Neural crest cell (in vitro differentiated cells): ENCODE measurements around the gene KNDC1. TPM values are rescaled to one million over a fixed set of nuclear protein-coding genes. Genes with fewer than 3 reads are reported as not detected.

Source experiments
- DNase-seq: peaks from one replicate; pipeline ENCODE4 v3.0.0; 2021; ENCODE audit warnings: low read depth, mixed read lengths, low spot score
- H3K27ac Mint-ChIP-seq: one replicate; pipeline ENCODE4 v1.8.0; 2021; ENCODE audit warnings: mild to moderate bottlenecking, mixed read lengths; ENCODE audit not compliant: unreplicated experiment
- H3K27me3 Mint-ChIP-seq: 2 replicates; pipeline ENCODE4 v1.8.0; 2021; ENCODE audit warnings: low read depth, mild to moderate bottlenecking, mixed read lengths
- H3K36me3 Mint-ChIP-seq: 2 replicates; pipeline ENCODE4 v1.8.0; 2021; ENCODE audit warnings: low read depth, mild to moderate bottlenecking, mixed read lengths
- H3K4me1 Mint-ChIP-seq: 2 replicates; pipeline ENCODE4 v1.8.0; 2021; ENCODE audit warnings: mixed read lengths
- H3K4me3 Mint-ChIP-seq: one replicate; pipeline ENCODE4 v1.8.0; 2021; ENCODE audit warnings: mild to moderate bottlenecking, mixed read lengths
- H3K9me3 Mint-ChIP-seq: 2 replicates; pipeline ENCODE4 v1.8.0; 2021; ENCODE audit warnings: mixed read lengths
- CTCF ChIP-seq: fragments of 200-600 bp; sonication (generic); conservative IDR thresholded peaks from 2 replicates; pipeline ENCODE4 v1.5.0; 2021; ENCODE audit warnings: antibody characterized with exemption, mild to moderate bottlenecking
- total RNA-seq: library from RNA; stranded (reverse); gene quantifications from 2 replicates; pipeline ENCODE4 v1.2.1, GENCODE V29; 2021

The KNDC1 gene
- total RNA-seq, 1 donor from 2014 or later, result 5.5 TPM

- no peaks in the 10 kb centered on the region for H3K4me1 Mint-ChIP-seq
- H3K4me3 Mint-ChIP-seq, result no peak within 1 kb of the TSS
- TF ChIP-seq CTCF, result no peak
- H3K27ac Mint-ChIP-seq, result no peak within 1 kb of the TSS
- H3K36me3 Mint-ChIP-seq, result no peaks in the 10 kb centered on the region
- peaks cover 83% of the 10 kb centered on the region for H3K27me3 Mint-ChIP-seq
- no peaks in the 10 kb centered on the region for H3K9me3 Mint-ChIP-seq
- DNase-seq, result no peak
These were observed 77.8 kb downstream of the KNDC1 start, which contains the start of gene VENTX for GRCh38 chr10:133237588-133238465. TSS of gene VENTX (plus strand) at chr10:133237855. CDS start at chr10:133237915, 60 bp downstream.

GRCh38 chr10:133238466-133238804 lies 78.4 kb downstream of the KNDC1 start:
- Mint-ChIP-seq H3K4me1 (peaks cover 4% of the 10 kb centered on the region), H3K9me3 (no peaks in the 10 kb centered on the region), H3K4me3 (no peak overlapping the region), H3K36me3 (no peaks in the 10 kb centered on the region), H3K27ac (no peak overlapping the region), H3K27me3 (peaks cover 82% of the 10 kb centered on the region)
- DNase-seq, result no peak
- no peak for TF ChIP-seq CTCF

GRCh38 chr10:133239990-133240389 lies 80.0 kb downstream of the KNDC1 start:
- Mint-ChIP-seq H3K4me3 (no peak overlapping the region), H3K9me3 (no peaks in the 10 kb centered on the region), H3K4me1 (peaks cover 4% of the 10 kb centered on the region), H3K36me3 (no peaks in the 10 kb centered on the region), H3K27ac (no peak overlapping the region), H3K27me3 (peaks cover 68% of the 10 kb centered on the region)
- TF ChIP-seq CTCF, result no peak
- no peak for DNase-seq

GRCh38 chr10:133241501-133242205 lies 81.6 kb downstream of the KNDC1 start:
- Mint-ChIP-seq H3K36me3 (no peaks in the 10 kb centered on the region), H3K9me3 (no peaks in the 10 kb centered on the region), H3K4me1 (peaks cover 4% of the 10 kb centered on the region), H3K27me3 (peaks cover 60% of the 10 kb centered on the region), H3K4me3 (no peak overlapping the region), H3K27ac (no peak overlapping the region)
- no peak for DNase-seq
- no peak for TF ChIP-seq CTCF

GRCh38 chr10:133242611-133243356 lies 82.8 kb downstream of the KNDC1 start:
- peak overlapping the region; percentile 25 for H3K27ac Mint-ChIP-seq
- H3K36me3 Mint-ChIP-seq, result no peaks in the 10 kb centered on the region
- TF ChIP-seq CTCF, result no peak
- peaks cover 4% of the 10 kb centered on the region for H3K4me1 Mint-ChIP-seq
- DNase-seq, result no peak
- no peaks in the 10 kb centered on the region for H3K9me3 Mint-ChIP-seq
- no peak overlapping the region for H3K4me3 Mint-ChIP-seq
- peaks cover 51% of the 10 kb centered on the region for H3K27me3 Mint-ChIP-seq
